GM21717 (cell line): ENCODE measurements around the gene MVD.
"Not testable (repeated sequence)": the region's sequence is repeated elsewhere in the genome, so short reads cannot be mapped to it uniquely, and the experiment has no call there.

ENCODE experiments used
- ATAC-seq: cut with Tn5 transposase; IDR thresholded peaks from one replicate; pipeline ENCODE4 v1.9.1; 2021; ENCODE audit warnings: mild to moderate bottlenecking, moderate library complexity; ENCODE audit not compliant: unreplicated experiment

Gene MVD

GRCh38 chr16:88610909-88611812 is 51.7 kb downstream of the MVD start:
- no peak for ATAC-seq

GRCh38 chr16:88610080-88610479 is 52.8 kb downstream of the MVD start:
- ATAC-seq, result no peak

- not testable (repeated sequence) for ATAC-seq
Measured at GRCh38 chr16:88609426-88609825, 53.5 kb downstream of the MVD start.

GRCh38 chr16:88608076-88608475 is 54.8 kb downstream of the MVD start:
- ATAC-seq, result no peak

- no peak for ATAC-seq
Measured at GRCh38 chr16:88606148-88606757, 56.6 kb downstream of the MVD start.

GRCh38 chr16:88605186-88606147 is 57.4 kb downstream of the MVD start:
- ATAC-seq, result no peak

GRCh38 chr16:88602091-88602490 is 60.8 kb downstream of the MVD start:
- no peak for ATAC-seq
